ENCODE measurements around the gene TM9SF3. TPM values are rescaled to one million over a fixed set of nuclear protein-coding genes. Genes with fewer than 3 reads are reported as not detected.

Gene TM9SF3
- total RNA-seq, 3 donors from 2014 or later, result 188 to 241 (median 212) TPM

DNA sequence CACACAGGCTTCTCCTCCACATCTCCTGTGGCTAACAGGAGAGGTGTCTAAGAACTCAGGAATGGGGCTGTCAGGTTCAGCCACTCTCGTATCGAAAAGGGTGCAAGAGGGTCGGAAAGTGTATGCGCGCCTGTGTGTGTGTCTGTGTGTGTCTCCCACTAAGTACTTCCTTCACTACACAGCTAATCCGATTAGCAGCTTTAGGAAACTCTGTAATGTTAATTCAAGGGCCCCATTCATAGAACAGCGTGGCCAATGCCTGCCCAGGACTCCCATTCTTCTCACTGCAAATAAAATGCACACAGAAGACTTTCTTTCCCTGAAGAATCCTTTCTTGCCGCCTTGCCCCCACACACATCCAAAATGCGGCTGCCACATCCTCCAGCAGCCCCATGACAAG is 112.9 kb downstream of the TM9SF3 start:
- intact Hi-C loops (cut with DNase I, micrococcal nuclease), result no loop called here
- no peak for DNase-seq
- Histone ChIP-seq H3K9me3 (no peaks in the 10 kb centered on the region), H3K36me3 (ENCODE audit: low read depth) (no peaks in the 10 kb centered on the region), H3K4me1 (ENCODE audit: low read depth) (no peaks in the 10 kb centered on the region), H3K4me3 (no peak overlapping the region)
- TF ChIP-seq, protein P1, sequence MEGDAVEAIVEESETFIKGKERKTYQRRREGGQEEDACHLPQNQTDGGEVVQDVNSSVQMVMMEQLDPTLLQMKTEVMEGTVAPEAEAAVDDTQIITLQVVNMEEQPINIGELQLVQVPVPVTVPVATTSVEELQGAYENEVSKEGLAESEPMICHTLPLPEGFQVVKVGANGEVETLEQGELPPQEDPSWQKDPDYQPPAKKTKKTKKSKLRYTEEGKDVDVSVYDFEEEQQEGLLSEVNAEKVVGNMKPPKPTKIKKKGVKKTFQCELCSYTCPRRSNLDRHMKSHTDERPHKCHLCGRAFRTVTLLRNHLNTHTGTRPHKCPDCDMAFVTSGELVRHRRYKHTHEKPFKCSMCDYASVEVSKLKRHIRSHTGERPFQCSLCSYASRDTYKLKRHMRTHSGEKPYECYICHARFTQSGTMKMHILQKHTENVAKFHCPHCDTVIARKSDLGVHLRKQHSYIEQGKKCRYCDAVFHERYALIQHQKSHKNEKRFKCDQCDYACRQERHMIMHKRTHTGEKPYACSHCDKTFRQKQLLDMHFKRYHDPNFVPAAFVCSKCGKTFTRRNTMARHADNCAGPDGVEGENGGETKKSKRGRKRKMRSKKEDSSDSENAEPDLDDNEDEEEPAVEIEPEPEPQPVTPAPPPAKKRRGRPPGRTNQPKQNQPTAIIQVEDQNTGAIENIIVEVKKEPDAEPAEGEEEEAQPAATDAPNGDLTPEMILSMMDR (IDR thresholded peaks at IDR 0.05), result no peak
- no peak for ATAC-seq

DNA sequence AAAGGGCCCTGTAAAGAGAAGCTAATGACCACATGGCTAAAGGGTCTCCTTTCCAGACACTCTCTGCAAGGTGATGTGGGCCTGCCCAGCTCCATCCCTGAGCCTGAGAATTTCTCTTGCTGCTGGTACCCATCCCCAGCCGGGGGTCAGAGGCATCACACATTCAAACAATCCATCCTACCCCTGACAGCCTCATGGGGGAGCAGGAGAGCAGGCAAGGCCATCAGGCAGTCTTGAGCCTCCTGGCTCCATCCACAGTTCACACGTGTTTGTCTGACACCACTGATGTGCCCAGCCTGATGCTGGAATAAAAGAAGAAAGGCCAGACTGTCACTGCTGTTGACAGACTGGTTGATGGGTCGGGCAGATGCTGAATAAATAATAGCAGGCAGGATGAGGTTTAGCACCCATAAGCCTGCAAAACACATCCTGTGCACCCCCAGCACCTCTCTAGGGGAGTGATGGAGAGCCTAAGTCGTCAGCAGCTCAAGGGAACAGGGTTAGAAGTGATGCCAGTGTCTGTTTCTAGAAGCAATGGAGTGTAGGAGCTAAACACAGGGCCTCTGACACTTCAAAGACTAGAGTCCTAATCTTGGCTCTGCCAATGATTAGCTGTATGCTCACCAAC is 116.6 kb downstream of the TM9SF3 start:
- Histone ChIP-seq H3K9me3 (no peaks in the 10 kb centered on the region), H3K4me3 (no peak overlapping the region), H3K36me3 (ENCODE audit: low read depth) (no peaks in the 10 kb centered on the region), H3K4me1 (ENCODE audit: low read depth) (no peaks in the 10 kb centered on the region)
- intact Hi-C loops (cut with DNase I, micrococcal nuclease), result no loop called here
- ATAC-seq (peak; percentile 63), DNase-seq (peak in 1 of 3 donors; percentile 25)
- TF ChIP-seq, protein P1 (IDR thresholded peaks at IDR 0.05), result peak; percentile 11

DNA sequence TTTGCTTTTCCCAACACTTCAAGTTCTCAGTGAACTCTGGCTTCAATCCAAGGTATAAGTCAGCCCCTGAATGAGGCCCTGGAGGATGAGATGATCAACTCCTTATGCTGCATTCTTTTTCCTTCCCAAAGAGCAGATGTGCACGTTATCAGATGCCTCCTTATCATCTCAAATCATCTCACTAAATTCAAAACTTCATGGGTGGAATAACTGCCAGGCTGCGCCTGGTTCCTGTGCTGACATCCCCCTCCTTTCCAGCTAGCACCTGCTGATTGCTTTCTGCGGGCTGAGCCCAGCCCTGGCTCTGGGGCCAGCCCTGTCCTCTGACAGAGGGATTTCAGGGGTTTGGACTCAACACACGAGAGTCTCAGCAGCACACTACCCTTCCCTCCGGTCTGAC is 118.0 kb downstream of the TM9SF3 start:
- DNase-seq, result no peak
- H3K36me3 ChIP-seq (ENCODE audit: low read depth), result no peaks in the 10 kb centered on the region
- no peaks in the 10 kb centered on the region for H3K9me3 ChIP-seq
- intact Hi-C loops (cut with DNase I, micrococcal nuclease), result no loop called here
- no peak overlapping the region for H3K4me3 ChIP-seq
- TF ChIP-seq, protein P1 (IDR thresholded peaks at IDR 0.05), result no peak
- H3K4me1 ChIP-seq (ENCODE audit: low read depth), result no peaks in the 10 kb centered on the region
- ATAC-seq, result no peak

Other genes starting within 250 kb of the TM9SF3 start
- not detected for gene OPALIN, start 228.0 kb downstream of the TM9SF3 start, total RNA-seq
- gene TLL2, start 73.1 kb downstream of the TM9SF3 start, total RNA-seq, result under 1 TPM; 0.17 to 0.70 (median 0.65) TPM
- gene PIK3AP1, start 133.5 kb upstream of the TM9SF3 start, total RNA-seq, result 10 to 100 TPM; 10.4 to 19.8 (median 13.2) TPM
- gene LCOR, start 245.3 kb upstream of the TM9SF3 start, total RNA-seq, result 100 to 1,000 TPM in 1 of 3 donors, 10 to 100 TPM in 2; 70.4 to 106 (median 93.0) TPM